ENCODE results near the gene SENP7. TPM values are rescaled to one million over a fixed set of nuclear protein-coding genes. Genes with fewer than 3 reads are reported as not detected.

The SENP7 gene
- total and polyA plus RNA-seq, 2 donors, result 29.6 to 37.7 TPM

DNA sequence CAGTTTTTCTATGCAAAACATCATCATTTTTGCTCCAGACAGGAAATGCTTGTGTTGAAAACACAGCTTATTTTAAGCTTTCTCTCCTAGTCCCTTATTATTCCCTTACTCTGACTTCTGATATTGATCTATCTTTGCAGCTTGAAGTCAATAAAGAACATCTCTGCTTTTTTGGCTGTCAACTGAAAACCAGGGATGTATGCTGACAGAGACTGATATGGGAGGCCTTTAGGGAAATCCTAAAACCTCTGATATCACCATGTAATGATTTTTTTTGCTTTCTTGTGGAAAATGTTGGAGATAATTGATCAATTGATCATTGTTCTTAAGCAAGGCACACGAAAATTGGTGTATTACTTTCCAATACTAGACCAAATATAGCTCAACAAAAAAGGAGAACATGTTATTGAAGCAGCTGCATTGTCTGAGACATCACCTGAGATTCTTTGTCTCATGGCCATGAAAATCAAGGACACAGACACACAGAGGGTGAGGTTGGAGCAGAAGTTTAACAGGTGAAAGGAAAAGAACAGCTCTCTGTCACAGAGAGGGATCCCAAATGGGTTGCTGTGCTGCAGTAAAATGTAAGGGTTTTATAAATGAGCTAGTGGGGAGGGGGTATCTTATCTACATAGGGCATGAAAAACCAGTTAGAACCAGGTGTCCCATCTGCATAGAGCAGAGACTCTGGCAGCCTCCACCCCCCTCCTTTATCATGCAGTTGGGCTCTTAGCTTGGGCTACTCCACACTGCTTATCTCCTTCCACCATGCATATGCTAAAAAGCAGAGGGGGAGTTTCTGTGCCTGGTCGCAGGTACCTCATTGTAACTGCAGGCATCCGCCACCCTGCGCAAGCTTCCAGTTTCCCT is 17.0 kb upstream of the SENP7 start:
- H3K4me3 ChIP-seq (ENCODE audit: low read length in 2 of 2), result no peak overlapping the region
- H3K4me1 ChIP-seq (ENCODE audit: control insufficient read depth in 2 of 2, insufficient read depth in 2 of 2, low read length in 2 of 2), result peaks cover 0 to 2% of the 10 kb centered on the region in 2 donors
- H3K27ac ChIP-seq (ENCODE audit: low read depth in 1 of 2, low read length in 1 of 2), result no peak overlapping the region
- 93% methylated on average over 4 of the region's 4 CpGs for WGBS
- DNase-seq (ENCODE audit: low read depth in 6 of 9, low spot score in 9 of 9), result no peak
- no peaks in the 10 kb centered on the region for H3K9me3 ChIP-seq (ENCODE audit: control insufficient read depth in 2 of 2, insufficient read depth in 1 of 2, low read length in 1 of 2)
- H3K36me3 ChIP-seq (ENCODE audit: control insufficient read depth in 2 of 2, insufficient read depth in 2 of 2, low read length in 1 of 2), result no peaks in the 10 kb centered on the region
- H3K27me3 ChIP-seq (ENCODE audit: control insufficient read depth in 2 of 2, insufficient read depth in 1 of 2, low read length in 1 of 2), result no peaks in the 10 kb centered on the region

DNA sequence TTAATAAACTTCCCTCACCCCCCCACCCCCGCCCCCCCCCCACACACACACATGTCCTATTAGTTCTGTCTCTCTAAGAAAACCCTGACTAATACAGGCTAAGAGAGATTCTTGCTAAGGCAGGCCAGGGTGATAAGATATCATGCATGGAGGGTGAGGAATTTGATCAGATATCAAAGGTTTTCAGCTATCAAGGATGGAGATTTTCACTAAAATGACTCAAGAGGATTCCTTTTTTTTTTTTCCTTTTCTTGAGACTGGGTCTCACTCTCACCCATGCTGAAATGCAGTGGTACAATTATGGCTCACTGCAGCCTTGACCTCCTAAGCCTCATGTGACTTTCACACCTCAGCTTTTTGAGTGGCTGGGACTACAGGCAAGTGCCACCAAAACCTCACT is 14.9 kb upstream of the SENP7 start:
- no peaks in the 10 kb centered on the region for H3K9me3 ChIP-seq (ENCODE audit: control insufficient read depth in 2 of 2, insufficient read depth in 1 of 2, low read length in 1 of 2)
- no peak overlapping the region for H3K4me3 ChIP-seq (ENCODE audit: low read length in 2 of 2)
- DNase-seq (ENCODE audit: low read depth in 6 of 9, low spot score in 9 of 9), result no peak
- peaks cover 0 to 2% of the 10 kb centered on the region in 2 donors for H3K4me1 ChIP-seq (ENCODE audit: control insufficient read depth in 2 of 2, insufficient read depth in 2 of 2, low read length in 2 of 2)
- no peaks in the 10 kb centered on the region for H3K36me3 ChIP-seq (ENCODE audit: control insufficient read depth in 2 of 2, insufficient read depth in 2 of 2, low read length in 1 of 2)
- 91% methylated on average over 1 of the region's 1 CpG for WGBS
- no peaks in the 10 kb centered on the region for H3K27me3 ChIP-seq (ENCODE audit: control insufficient read depth in 2 of 2, insufficient read depth in 1 of 2, low read length in 1 of 2)
- no peak overlapping the region for H3K27ac ChIP-seq (ENCODE audit: low read depth in 1 of 2, low read length in 1 of 2)

DNA sequence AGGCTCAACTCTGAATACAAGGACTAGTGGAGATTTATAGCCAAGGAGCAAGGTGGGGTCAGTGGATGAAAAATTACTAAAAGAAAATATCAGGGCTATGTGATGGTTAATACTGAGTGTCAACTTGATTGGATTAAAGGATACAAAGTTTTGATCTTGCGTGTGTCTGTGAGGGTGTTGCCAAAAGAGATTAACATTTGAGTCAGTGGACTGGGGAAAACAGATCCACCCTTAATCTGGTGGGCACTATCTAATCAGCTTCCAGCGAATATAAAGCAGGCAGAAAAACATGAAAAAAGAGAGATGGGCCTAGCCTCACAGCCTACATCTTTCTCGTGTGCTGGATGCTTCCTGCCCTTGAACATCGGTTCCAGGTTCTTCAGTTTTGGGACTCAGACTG is 14.4 kb upstream of the SENP7 start:
- Histone ChIP-seq H3K27me3 (ENCODE audit: control insufficient read depth in 2 of 2, insufficient read depth in 1 of 2, low read length in 1 of 2) (no peaks in the 10 kb centered on the region), H3K4me3 (ENCODE audit: low read length in 2 of 2) (no peak overlapping the region), H3K9me3 (ENCODE audit: control insufficient read depth in 2 of 2, insufficient read depth in 1 of 2, low read length in 1 of 2) (no peaks in the 10 kb centered on the region), H3K4me1 (ENCODE audit: control insufficient read depth in 2 of 2, insufficient read depth in 2 of 2, low read length in 2 of 2) (peaks cover 0 to 2% of the 10 kb centered on the region in 2 donors), H3K36me3 (ENCODE audit: control insufficient read depth in 2 of 2, insufficient read depth in 2 of 2, low read length in 1 of 2) (no peaks in the 10 kb centered on the region), H3K27ac (ENCODE audit: low read depth in 1 of 2, low read length in 1 of 2) (no peak overlapping the region)
- DNase-seq (ENCODE audit: low read depth in 6 of 9, low spot score in 9 of 9), result no peak
- 96% methylated on average over 4 of the region's 4 CpGs for WGBS

DNA sequence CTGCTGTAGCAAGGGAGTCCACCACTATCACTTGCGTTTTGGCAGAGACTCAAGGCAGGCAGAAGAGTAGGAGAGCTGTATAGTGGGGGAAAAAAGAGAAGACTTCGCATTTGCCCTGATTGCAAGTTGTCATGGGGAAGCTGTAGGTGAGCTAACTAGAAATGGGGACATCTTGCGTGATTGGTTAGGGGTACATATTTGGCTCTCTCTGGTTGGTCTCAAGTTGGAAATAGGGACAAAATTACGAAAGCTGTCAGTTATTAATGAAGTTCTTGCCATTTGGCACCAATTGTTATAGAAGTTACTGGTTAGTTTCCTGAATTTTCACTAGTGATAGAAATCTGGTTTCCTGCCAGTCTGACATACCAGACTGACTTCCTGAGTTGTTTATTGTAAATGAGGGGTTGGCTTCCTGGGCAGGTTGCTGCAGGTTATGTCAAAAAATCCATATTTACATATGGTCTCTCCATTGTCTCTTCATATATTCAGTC is 8.2 kb upstream of the SENP7 start:
- Histone ChIP-seq H3K36me3 (ENCODE audit: control insufficient read depth in 2 of 2, insufficient read depth in 2 of 2, low read length in 1 of 2) (no peaks in the 10 kb centered on the region), H3K9me3 (ENCODE audit: control insufficient read depth in 2 of 2, insufficient read depth in 1 of 2, low read length in 1 of 2) (no peaks in the 10 kb centered on the region), H3K27ac (ENCODE audit: low read depth in 1 of 2, low read length in 1 of 2) (peak overlapping the region; percentile 83), H3K27me3 (ENCODE audit: control insufficient read depth in 2 of 2, insufficient read depth in 1 of 2, low read length in 1 of 2) (no peaks in the 10 kb centered on the region), H3K4me3 (ENCODE audit: low read length in 2 of 2) (no peak overlapping the region), H3K4me1 (ENCODE audit: control insufficient read depth in 2 of 2, insufficient read depth in 2 of 2, low read length in 2 of 2) (peaks cover 0 to 22% of the 10 kb centered on the region in 2 donors)
- 36% methylated on average over 4 of the region's 4 CpGs for WGBS
- peak in 4 of 9 donors; percentile 16 to 68 (median 38) for DNase-seq (ENCODE audit: low read depth in 6 of 9, low spot score in 9 of 9)

DNA sequence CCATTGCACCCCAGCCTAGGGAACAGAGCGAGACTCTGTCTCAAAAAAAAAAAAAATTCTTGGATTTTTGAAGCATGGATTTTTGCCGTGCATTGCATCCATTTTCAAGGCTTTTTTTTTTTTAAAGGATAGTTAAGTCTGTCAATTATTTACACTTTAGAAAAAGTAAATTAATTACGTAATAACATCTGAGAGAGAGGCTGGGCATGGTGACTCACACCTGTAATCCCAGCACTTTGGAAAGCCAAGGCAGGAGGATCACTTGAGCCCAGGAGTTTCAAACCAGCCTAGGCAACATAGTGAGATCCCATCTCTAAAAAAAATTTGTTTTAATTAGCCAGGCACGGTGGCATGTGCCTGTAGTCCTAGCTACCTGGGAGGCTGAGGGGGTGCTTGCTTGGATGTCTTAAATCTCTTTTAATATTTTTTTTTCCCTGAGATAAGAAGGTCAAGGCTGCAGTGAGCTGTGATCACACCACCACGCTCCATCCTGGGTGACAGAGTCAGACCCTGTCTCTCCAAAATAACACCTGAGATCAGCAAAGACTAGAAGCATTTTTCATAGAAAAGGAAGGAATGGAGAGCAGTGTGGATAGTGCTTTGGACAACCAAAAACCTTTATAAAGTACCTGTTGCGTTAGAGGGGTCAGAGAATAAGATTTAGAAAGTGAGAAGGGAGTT is 6.8 kb upstream of the SENP7 start:
- H3K36me3 ChIP-seq (ENCODE audit: control insufficient read depth in 2 of 2, insufficient read depth in 2 of 2, low read length in 1 of 2), result no peaks in the 10 kb centered on the region
- no peaks in the 10 kb centered on the region for H3K27me3 ChIP-seq (ENCODE audit: control insufficient read depth in 2 of 2, insufficient read depth in 1 of 2, low read length in 1 of 2)
- DNase-seq (ENCODE audit: low read depth in 6 of 9, low spot score in 9 of 9), result no peak
- 97% methylated on average over 6 of the region's 6 CpGs for WGBS
- H3K4me1 ChIP-seq (ENCODE audit: control insufficient read depth in 2 of 2, insufficient read depth in 2 of 2, low read length in 2 of 2), result peaks cover 0 to 22% of the 10 kb centered on the region in 2 donors
- no peak overlapping the region for H3K4me3 ChIP-seq (ENCODE audit: low read length in 2 of 2)
- peak overlapping the region; percentile 42 to 83 for H3K27ac ChIP-seq (ENCODE audit: low read depth in 1 of 2, low read length in 1 of 2)
- no peaks in the 10 kb centered on the region for H3K9me3 ChIP-seq (ENCODE audit: control insufficient read depth in 2 of 2, insufficient read depth in 1 of 2, low read length in 1 of 2)

DNA sequence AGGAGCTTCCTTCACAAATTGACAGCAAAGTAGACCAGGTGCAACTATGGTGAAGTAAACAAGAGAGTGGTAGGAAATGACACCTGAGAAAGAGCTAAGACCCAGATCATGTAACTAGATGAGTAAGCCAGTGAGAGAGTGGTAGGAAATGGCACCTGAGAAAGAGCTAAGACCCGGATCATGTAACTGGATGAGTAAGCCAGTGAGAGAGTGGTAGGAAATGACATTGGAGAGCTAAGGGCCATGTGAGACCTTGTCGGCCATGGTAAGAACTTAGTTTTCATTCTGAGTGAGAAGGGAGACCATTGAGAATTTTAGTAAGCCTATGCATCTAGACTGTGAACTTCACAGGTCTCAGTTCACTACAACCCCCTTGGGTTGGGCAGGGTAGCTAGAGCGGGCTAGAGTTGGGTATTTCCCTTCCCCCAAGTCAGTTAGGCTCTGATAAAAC is 5.4 kb upstream of the SENP7 start:
- peak in 2 of 9 donors; percentile 11 to 67 for DNase-seq (ENCODE audit: low read depth in 6 of 9, low spot score in 9 of 9)
- H3K36me3 ChIP-seq (ENCODE audit: control insufficient read depth in 2 of 2, insufficient read depth in 2 of 2, low read length in 1 of 2), result no peaks in the 10 kb centered on the region
- H3K27ac ChIP-seq (ENCODE audit: low read depth in 1 of 2, low read length in 1 of 2), result peak overlapping the region in 1 of 2 donors; percentile 38
- H3K4me3 ChIP-seq (ENCODE audit: low read length in 2 of 2), result no peak overlapping the region
- WGBS, result 88% methylated on average over 3 of the region's 3 CpGs
- no peaks in the 10 kb centered on the region for H3K27me3 ChIP-seq (ENCODE audit: control insufficient read depth in 2 of 2, insufficient read depth in 1 of 2, low read length in 1 of 2)
- peaks cover 0 to 22% of the 10 kb centered on the region in 2 donors for H3K4me1 ChIP-seq (ENCODE audit: control insufficient read depth in 2 of 2, insufficient read depth in 2 of 2, low read length in 2 of 2)
- no peaks in the 10 kb centered on the region for H3K9me3 ChIP-seq (ENCODE audit: control insufficient read depth in 2 of 2, insufficient read depth in 1 of 2, low read length in 1 of 2)

DNA sequence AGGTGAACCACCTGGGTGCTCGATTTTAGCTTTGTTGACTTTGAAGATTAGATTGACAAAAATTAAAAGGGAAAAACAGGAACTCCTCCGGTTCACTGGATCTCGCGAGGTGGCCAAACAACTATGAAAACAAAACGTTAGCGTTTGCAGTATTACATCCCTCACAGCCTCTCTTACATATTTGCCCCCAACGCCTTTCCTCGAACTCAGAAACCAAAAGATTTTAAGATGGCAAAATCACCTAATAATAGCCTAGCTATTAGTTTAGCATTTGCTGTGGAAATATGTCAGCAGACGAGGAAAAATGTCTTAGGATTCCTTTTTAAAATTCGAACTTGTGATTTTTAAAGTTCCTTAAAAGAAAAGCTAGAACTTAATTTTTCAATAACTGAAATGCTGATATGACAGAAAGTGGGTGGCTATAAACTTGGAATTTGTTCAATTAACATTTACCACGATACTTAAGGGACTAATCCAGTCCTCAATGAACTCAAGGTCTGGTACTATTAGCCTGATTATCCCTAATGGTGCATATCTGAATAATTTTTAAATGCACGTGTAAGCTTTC is 491 bp upstream of the SENP7 start:
- 20% methylated on average over 12 of the region's 12 CpGs for WGBS
- no peaks in the 10 kb centered on the region for H3K36me3 ChIP-seq (ENCODE audit: control insufficient read depth in 2 of 2, insufficient read depth in 2 of 2, low read length in 1 of 2)
- no peaks in the 10 kb centered on the region for H3K9me3 ChIP-seq (ENCODE audit: control insufficient read depth in 2 of 2, insufficient read depth in 1 of 2, low read length in 1 of 2)
- H3K27me3 ChIP-seq (ENCODE audit: control insufficient read depth in 2 of 2, insufficient read depth in 1 of 2, low read length in 1 of 2), result no peaks in the 10 kb centered on the region
- peak overlapping the region; percentile 83 to 92 for H3K27ac ChIP-seq (ENCODE audit: low read depth in 1 of 2, low read length in 1 of 2)
- H3K4me3 ChIP-seq (ENCODE audit: low read length in 2 of 2), result peak overlapping the region; percentile 65 to 92
- DNase-seq (ENCODE audit: low read depth in 6 of 9, low spot score in 9 of 9), result no peak
- peaks cover 0 to 3% of the 10 kb centered on the region in 2 donors for H3K4me1 ChIP-seq (ENCODE audit: control insufficient read depth in 2 of 2, insufficient read depth in 2 of 2, low read length in 2 of 2)

DNA sequence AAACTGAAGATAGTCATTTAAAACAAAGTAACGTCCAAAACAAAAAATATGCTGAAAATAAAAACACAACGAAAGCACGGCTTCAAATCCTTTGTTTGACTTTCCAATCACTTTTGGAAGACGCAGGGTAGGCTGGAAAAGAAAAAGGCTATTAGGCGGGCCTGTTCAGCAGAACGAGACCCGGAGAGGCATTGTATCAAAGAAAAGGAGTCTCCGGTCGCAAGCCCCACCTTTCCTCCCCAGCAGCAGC is 691 bp downstream of the SENP7 start:
- WGBS, result 1% methylated on average over 9 of the region's 9 CpGs
- no peaks in the 10 kb centered on the region for H3K4me1 ChIP-seq (ENCODE audit: control insufficient read depth in 2 of 2, insufficient read depth in 2 of 2, low read length in 2 of 2)

DNA sequence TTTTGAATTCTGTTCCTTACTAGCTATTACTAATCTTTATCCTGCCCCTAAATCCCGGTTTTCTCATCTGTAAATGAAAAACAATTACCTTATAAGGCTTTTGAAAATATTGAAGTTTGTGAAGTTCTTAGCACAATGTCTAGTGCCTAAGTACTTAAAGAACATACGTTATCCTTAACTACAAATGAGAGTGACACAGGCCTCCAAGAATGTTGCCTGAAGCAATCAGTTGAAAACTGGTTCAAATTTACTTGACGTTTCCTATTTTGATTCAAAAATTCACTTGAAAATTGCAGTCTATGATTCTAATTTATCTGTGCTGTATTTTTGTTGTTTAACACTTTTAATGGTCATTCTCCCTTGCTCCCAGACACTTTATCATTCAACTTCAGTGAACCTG is 3.2 kb downstream of the SENP7 start:
- Histone ChIP-seq H3K4me1 (ENCODE audit: control insufficient read depth in 2 of 2, insufficient read depth in 2 of 2, low read length in 2 of 2) (no peaks in the 10 kb centered on the region), H3K9me3 (ENCODE audit: control insufficient read depth in 2 of 2, insufficient read depth in 1 of 2, low read length in 1 of 2) (no peaks in the 10 kb centered on the region), H3K4me3 (ENCODE audit: low read length in 2 of 2) (no peak overlapping the region), H3K27me3 (ENCODE audit: control insufficient read depth in 2 of 2, insufficient read depth in 1 of 2, low read length in 1 of 2) (no peaks in the 10 kb centered on the region), H3K36me3 (ENCODE audit: control insufficient read depth in 2 of 2, insufficient read depth in 2 of 2, low read length in 1 of 2) (no peaks in the 10 kb centered on the region), H3K27ac (ENCODE audit: low read depth in 1 of 2, low read length in 1 of 2) (no peak overlapping the region)
- no peak for DNase-seq (ENCODE audit: low read depth in 6 of 9, low spot score in 9 of 9)
- 96% methylated on average over 3 of the region's 3 CpGs for WGBS

More for the DNA sequence above, 691 bp downstream of the SENP7 start:
- no peaks in the 10 kb centered on the region for H3K36me3 ChIP-seq (ENCODE audit: control insufficient read depth in 2 of 2, insufficient read depth in 2 of 2, low read length in 1 of 2)
- H3K9me3 ChIP-seq (ENCODE audit: control insufficient read depth in 2 of 2, insufficient read depth in 1 of 2, low read length in 1 of 2), result no peaks in the 10 kb centered on the region
- peak overlapping the region; percentile 83 to 92 for H3K27ac ChIP-seq (ENCODE audit: low read depth in 1 of 2, low read length in 1 of 2)
- DNase-seq (ENCODE audit: low read depth in 6 of 9, low spot score in 9 of 9), result peak in 1 of 9 donors; percentile 34
- H3K4me3 ChIP-seq (ENCODE audit: low read length in 2 of 2), result peak overlapping the region; percentile 65 to 92
- H3K27me3 ChIP-seq (ENCODE audit: control insufficient read depth in 2 of 2, insufficient read depth in 1 of 2, low read length in 1 of 2), result no peaks in the 10 kb centered on the region
